Stimulated activated memory B cell treated with anti-CD40 and anti-IgM and Interleukin-4, amounts not matched to agents 10 μg/mL and 1 μg/mL and 100 μg/mL, for 72 hours (primary cell): Measurements from ENCODE around the gene SLC28A1.

Experiments
- ATAC-seq: fragments of 150-1000 bp; cut with Tn5 transposase; 2 replicates; pipeline ENCODE4 v1.10.0; 2021
- H3K27ac Mint-ChIP-seq: one replicate; pipeline ENCODE4 v1.8.0; 2022; ENCODE audit warnings: mild to moderate bottlenecking, mixed read lengths
- H3K27me3 Mint-ChIP-seq: one replicate; pipeline ENCODE4 v1.8.0; 2022; ENCODE audit warnings: mixed read lengths
- H3K36me3 Mint-ChIP-seq: one replicate; pipeline ENCODE4 v1.8.0; 2022; ENCODE audit warnings: mixed read lengths
- H3K4me1 Mint-ChIP-seq: one replicate; pipeline ENCODE4 v1.8.0; 2022; ENCODE audit warnings: mixed read lengths
- H3K4me3 Mint-ChIP-seq: one replicate; pipeline ENCODE4 v1.8.0; 2022; ENCODE audit warnings: mild to moderate bottlenecking, moderate library complexity, mixed read lengths
- H3K9me3 Mint-ChIP-seq: one replicate; pipeline ENCODE4 v1.8.0; 2022; ENCODE audit warnings: mixed read lengths

The SLC28A1 gene

DNA sequence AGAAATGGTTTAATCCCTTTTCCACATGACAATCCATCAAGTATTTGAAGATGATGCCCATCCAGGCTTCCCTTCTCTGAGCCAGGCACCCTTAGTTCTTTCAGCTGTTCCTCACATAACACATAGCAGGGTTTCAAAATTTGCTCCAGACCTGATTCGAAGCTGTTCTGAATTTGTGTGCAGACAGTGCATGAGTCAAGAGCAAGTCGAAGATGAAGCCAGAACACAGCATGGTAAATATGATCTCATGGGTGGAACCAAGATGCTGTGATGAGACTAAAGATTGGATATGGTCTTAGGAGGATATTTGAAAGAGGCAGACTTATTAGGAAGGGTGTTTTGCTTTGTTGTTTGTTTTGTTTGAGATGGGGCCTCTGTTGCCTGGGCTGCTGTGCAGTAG, 64.6 kb downstream of the SLC28A1 start:
- no peaks in the 10 kb centered on the region for H3K36me3 Mint-ChIP-seq
- no peaks in the 10 kb centered on the region for H3K9me3 Mint-ChIP-seq
- ATAC-seq = no peak
- H3K27me3 Mint-ChIP-seq = peaks cover 30% of the 10 kb centered on the region
- no peak overlapping the region for H3K27ac Mint-ChIP-seq
- H3K4me1 Mint-ChIP-seq = no peaks in the 10 kb centered on the region
- H3K4me3 Mint-ChIP-seq = no peak overlapping the region

- H3K27ac Mint-ChIP-seq = no peak overlapping the region
- no peak overlapping the region for H3K4me3 Mint-ChIP-seq
- no peaks in the 10 kb centered on the region for H3K9me3 Mint-ChIP-seq
- peaks cover 30% of the 10 kb centered on the region for H3K27me3 Mint-ChIP-seq
- H3K36me3 Mint-ChIP-seq = no peaks in the 10 kb centered on the region
- no peaks in the 10 kb centered on the region for H3K4me1 Mint-ChIP-seq
- no peak for ATAC-seq
Observed at GRCh38 chr15:84949845-84950569, 65.5 kb downstream of the SLC28A1 start.

- H3K9me3 Mint-ChIP-seq = no peaks in the 10 kb centered on the region
- no peak overlapping the region for H3K4me3 Mint-ChIP-seq
- peaks cover 3% of the 10 kb centered on the region for H3K4me1 Mint-ChIP-seq
- H3K27me3 Mint-ChIP-seq = peaks cover 30% of the 10 kb centered on the region
- ATAC-seq = no peak
- H3K36me3 Mint-ChIP-seq = no peaks in the 10 kb centered on the region
- H3K27ac Mint-ChIP-seq = no peak overlapping the region
Observed at GRCh38 chr15:84950570-84951111, 66.2 kb downstream of the SLC28A1 start.

DNA sequence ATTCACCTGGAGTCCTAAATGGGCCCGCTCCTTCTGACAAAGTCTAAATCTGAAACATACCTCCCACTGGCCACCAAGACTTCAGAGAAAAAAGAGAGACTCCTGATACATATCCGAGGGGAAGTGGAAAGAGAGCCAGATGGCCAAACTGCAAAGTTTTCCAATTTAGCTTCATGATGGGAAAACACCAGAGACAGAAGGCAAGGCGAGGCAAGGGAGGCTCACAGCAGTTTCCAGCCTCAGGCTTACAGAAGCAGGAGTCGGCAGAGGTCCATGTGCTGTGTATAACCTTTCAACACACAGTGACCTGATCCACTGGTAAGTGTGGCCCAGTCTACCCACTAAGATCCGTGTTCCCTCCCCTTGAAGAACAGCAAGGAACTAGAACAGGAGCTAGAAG, 67.3 kb downstream of the SLC28A1 start:
- peaks cover 11% of the 10 kb centered on the region for H3K4me1 Mint-ChIP-seq
- H3K27ac Mint-ChIP-seq = no peak overlapping the region
- ATAC-seq = no peak
- peaks cover 35% of the 10 kb centered on the region for H3K27me3 Mint-ChIP-seq
- H3K36me3 Mint-ChIP-seq = no peaks in the 10 kb centered on the region
- H3K9me3 Mint-ChIP-seq = no peaks in the 10 kb centered on the region
- no peak overlapping the region for H3K4me3 Mint-ChIP-seq

- Mint-ChIP-seq H3K27me3 (peaks cover 36% of the 10 kb centered on the region), H3K9me3 (no peaks in the 10 kb centered on the region), H3K4me1 (peaks cover 11% of the 10 kb centered on the region), H3K4me3 (no peak overlapping the region), H3K27ac (no peak overlapping the region), H3K36me3 (no peaks in the 10 kb centered on the region)
- ATAC-seq = no peak
Observed at GRCh38 chr15:84953136-84953535, 68.7 kb downstream of the SLC28A1 start.

DNA sequence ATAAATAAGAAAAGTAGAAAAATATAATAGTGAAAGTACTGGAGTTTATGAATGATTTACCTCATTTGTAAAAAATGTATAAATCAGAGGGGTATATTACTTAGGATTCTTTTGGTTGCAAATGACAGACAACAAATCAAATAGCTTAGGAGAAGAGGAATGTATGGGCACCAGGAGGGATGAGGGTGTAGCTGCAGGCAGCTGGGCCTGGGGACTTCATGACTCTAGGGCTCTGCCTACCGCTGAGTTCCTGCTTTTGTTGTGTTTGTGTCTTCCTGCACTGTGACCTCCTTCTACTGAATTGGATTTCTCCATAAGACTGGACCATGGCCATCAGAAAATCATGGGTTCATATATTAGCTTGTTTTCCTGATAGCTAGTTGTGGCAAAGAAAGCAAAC, 69.3 kb downstream of the SLC28A1 start:
- Mint-ChIP-seq H3K27me3 (peaks cover 37% of the 10 kb centered on the region), H3K4me1 (peaks cover 11% of the 10 kb centered on the region), H3K27ac (no peak overlapping the region), H3K4me3 (no peak overlapping the region), H3K36me3 (no peaks in the 10 kb centered on the region), H3K9me3 (no peaks in the 10 kb centered on the region)
- no peak for ATAC-seq

GRCh38 chr15:84955089-84955848, 70.8 kb downstream of the SLC28A1 start:
- Mint-ChIP-seq H3K36me3 (no peaks in the 10 kb centered on the region), H3K9me3 (no peaks in the 10 kb centered on the region), H3K4me1 (peaks cover 17% of the 10 kb centered on the region), H3K27ac (no peak overlapping the region), H3K4me3 (peak overlapping the region; percentile 23), H3K27me3 (peaks cover 33% of the 10 kb centered on the region)
- ATAC-seq = peak; percentile 64

- Mint-ChIP-seq H3K27me3 (peaks cover 41% of the 10 kb centered on the region), H3K9me3 (no peaks in the 10 kb centered on the region), H3K27ac (no peak overlapping the region), H3K36me3 (no peaks in the 10 kb centered on the region), H3K4me3 (no peak overlapping the region), H3K4me1 (peaks cover 17% of the 10 kb centered on the region)
- no peak for ATAC-seq
Observed at GRCh38 chr15:84956199-84956598, 71.7 kb downstream of the SLC28A1 start.

DNA sequence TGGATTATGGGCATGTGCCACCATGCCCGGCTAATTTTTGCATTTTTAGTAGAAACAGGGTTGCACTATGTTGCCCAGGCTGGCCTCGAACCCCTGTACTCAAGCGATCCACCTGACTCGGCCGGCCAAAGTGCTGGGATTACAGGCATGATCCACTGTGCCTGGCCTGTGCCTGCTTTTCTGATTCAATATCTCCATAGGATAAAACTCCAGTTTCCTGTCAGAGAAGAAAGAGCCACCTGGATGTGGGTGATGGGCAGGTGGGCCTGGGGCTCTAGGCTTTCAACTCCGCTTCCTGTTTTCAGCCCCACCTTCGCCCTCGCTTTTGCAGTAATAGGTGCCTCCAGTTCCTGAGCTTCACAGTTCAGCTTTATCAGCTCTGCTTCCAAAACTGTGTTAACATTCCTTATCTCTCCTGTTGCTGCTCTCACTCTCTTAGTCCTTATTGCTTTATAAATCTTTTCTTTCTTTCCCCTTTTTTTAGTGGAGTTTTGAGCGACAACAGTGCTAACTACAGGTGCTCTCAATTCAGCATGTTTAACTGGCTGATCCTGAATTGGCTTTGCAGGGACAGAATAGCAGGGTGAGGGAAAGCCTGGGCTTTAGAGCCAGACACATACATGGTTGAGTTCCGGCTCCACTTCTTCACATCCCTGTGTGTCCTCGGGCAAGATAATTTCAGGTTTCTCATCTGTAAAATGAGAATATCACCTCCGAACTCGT, 76.1 kb downstream of the SLC28A1 start:
- Mint-ChIP-seq H3K9me3 (peaks cover 7% of the 10 kb centered on the region), H3K27ac (no peak overlapping the region), H3K4me1 (peaks cover 15% of the 10 kb centered on the region), H3K27me3 (peaks cover 59% of the 10 kb centered on the region), H3K36me3 (no peaks in the 10 kb centered on the region), H3K4me3 (no peak overlapping the region)
- ATAC-seq = no peak

- Mint-ChIP-seq H3K36me3 (no peaks in the 10 kb centered on the region), H3K27ac (no peak overlapping the region), H3K27me3 (peaks cover 55% of the 10 kb centered on the region), H3K9me3 (peaks cover 7% of the 10 kb centered on the region), H3K4me1 (peaks cover 9% of the 10 kb centered on the region), H3K4me3 (no peak overlapping the region)
- ATAC-seq = no peak
Observed at GRCh38 chr15:84961114-84961452, 76.6 kb downstream of the SLC28A1 start.

- peaks cover 10% of the 10 kb centered on the region for H3K9me3 Mint-ChIP-seq
- H3K4me3 Mint-ChIP-seq = no peak overlapping the region
- no peak for ATAC-seq
- no peaks in the 10 kb centered on the region for H3K36me3 Mint-ChIP-seq
- H3K27ac Mint-ChIP-seq = no peak overlapping the region
- peaks cover 6% of the 10 kb centered on the region for H3K4me1 Mint-ChIP-seq
- H3K27me3 Mint-ChIP-seq = peaks cover 49% of the 10 kb centered on the region
Observed at GRCh38 chr15:84961707-84962106, 77.2 kb downstream of the SLC28A1 start.

DNA sequence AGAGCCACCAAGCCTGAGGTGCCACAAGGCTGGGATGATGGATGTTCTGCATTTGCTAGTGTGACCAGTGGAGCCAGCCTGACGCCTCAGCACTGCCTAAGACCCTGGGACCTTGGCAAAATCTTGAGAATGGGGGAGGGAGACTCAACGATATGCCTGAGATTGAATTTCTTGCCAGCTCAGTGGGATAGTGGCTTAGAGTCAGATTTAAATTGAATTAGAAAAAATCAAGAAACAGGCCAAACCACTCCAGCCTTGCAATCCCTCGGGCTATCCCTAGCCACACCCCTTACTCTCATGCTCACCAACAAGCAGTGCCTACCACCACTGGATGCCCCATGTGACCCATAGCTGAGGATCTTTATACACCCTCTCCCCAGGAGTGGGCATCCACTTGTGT, 78.5 kb downstream of the SLC28A1 start:
- no peak overlapping the region for H3K27ac Mint-ChIP-seq

GRCh38 chr15:84967380-84967779, 82.9 kb downstream of the SLC28A1 start:
- H3K4me1 Mint-ChIP-seq = no peaks in the 10 kb centered on the region
- peaks cover 10% of the 10 kb centered on the region for H3K9me3 Mint-ChIP-seq
- H3K36me3 Mint-ChIP-seq = no peaks in the 10 kb centered on the region
- no peak for ATAC-seq
- no peak overlapping the region for H3K4me3 Mint-ChIP-seq
- peaks cover 14% of the 10 kb centered on the region for H3K27me3 Mint-ChIP-seq
- H3K27ac Mint-ChIP-seq = no peak overlapping the region

More for the DNA sequence above, 78.5 kb downstream of the SLC28A1 start:
- no peaks in the 10 kb centered on the region for H3K36me3 Mint-ChIP-seq
- peaks cover 40% of the 10 kb centered on the region for H3K27me3 Mint-ChIP-seq
- H3K4me1 Mint-ChIP-seq = peaks cover 6% of the 10 kb centered on the region
- H3K9me3 Mint-ChIP-seq = peaks cover 10% of the 10 kb centered on the region
- no peak for ATAC-seq
- H3K4me3 Mint-ChIP-seq = no peak overlapping the region

GRCh38 chr15:84968301-84968700, 83.8 kb downstream of the SLC28A1 start:
- Mint-ChIP-seq H3K27ac (no peak overlapping the region), H3K4me1 (no peaks in the 10 kb centered on the region), H3K36me3 (no peaks in the 10 kb centered on the region), H3K4me3 (no peak overlapping the region), H3K27me3 (peaks cover 11% of the 10 kb centered on the region), H3K9me3 (peaks cover 10% of the 10 kb centered on the region)
- ATAC-seq = no peak

- H3K4me1 Mint-ChIP-seq = no peaks in the 10 kb centered on the region
- H3K9me3 Mint-ChIP-seq = peaks cover 7% of the 10 kb centered on the region
- H3K27ac Mint-ChIP-seq = no peak overlapping the region
- no peak for ATAC-seq
- H3K4me3 Mint-ChIP-seq = no peak overlapping the region
- H3K27me3 Mint-ChIP-seq = peaks cover 2% of the 10 kb centered on the region
- H3K36me3 Mint-ChIP-seq = no peaks in the 10 kb centered on the region
Observed at GRCh38 chr15:84969257-84969656, 84.8 kb downstream of the SLC28A1 start.
